A172 (cell line): ENCODE results near the gene GPR34. TPM values are rescaled to one million over a fixed set of nuclear protein-coding genes. Genes with fewer than 3 reads are reported as not detected.
A peak's percentile ranks its signal among the peaks of the same experiment; 100 is the strongest.
"Not testable (repeated sequence)": the region's sequence is repeated elsewhere in the genome, so short reads cannot be mapped to it uniquely, and the experiment has no call there.

Experiments used
- DNase-seq: peaks from one replicate; pipeline ENCODE4 v3.0.0-alpha.2; 2015; ENCODE audit warnings: low spot score
- total RNA-seq: library from RNA; depleted of rRNA; stranded (reverse); fragments of >200 nt; shearing (Covaris generic); gene quantifications from 2 replicates; pipeline ENCODE4 v1.2.3, GENCODE V29; 2014; rRNA removed

Gene GPR34
- not detected in 2 replicates for total RNA-seq

GRCh38 chrX:41688835-41689234, at the start of gene GPR34:
TSS of gene GPR34 (plus strand) at chrX:41688973. CDS start at chrX:41695634, 6,661 bp downstream.
- DNase-seq: no peak

GRCh38 chrX:41646201-41646600, 42.6 kb upstream of the GPR34 start:
- DNase-seq: not testable (repeated sequence)

GRCh38 chrX:41653125-41653524, 35.6 kb upstream of the GPR34 start:
- DNase-seq: no peak

GRCh38 chrX:41655101-41655500, 33.7 kb upstream of the GPR34 start:
- no peak for DNase-seq

GRCh38 chrX:41655631-41656030, 33.1 kb upstream of the GPR34 start:
- DNase-seq: peak; percentile 32

GRCh38 chrX:41661366-41662095, 27.2 kb upstream of the GPR34 start:
- no peak for DNase-seq

- DNase-seq: no peak
Measured at GRCh38 chrX:41664375-41664901, 24.3 kb upstream of the GPR34 start.

- DNase-seq: no peak
Measured at GRCh38 chrX:41664908-41665307, 23.9 kb upstream of the GPR34 start.

- DNase-seq: no peak
Measured at GRCh38 chrX:41665686-41666085, 23.1 kb upstream of the GPR34 start.

GRCh38 chrX:41666251-41666650, 22.5 kb upstream of the GPR34 start:
- DNase-seq: no peak

- DNase-seq: no peak
Measured at GRCh38 chrX:41667631-41668030, 21.1 kb upstream of the GPR34 start.

- DNase-seq: no peak
Measured at GRCh38 chrX:41670112-41670511, 18.7 kb upstream of the GPR34 start.

- no peak for DNase-seq
Measured at GRCh38 chrX:41671082-41671481, 17.7 kb upstream of the GPR34 start.

GRCh38 chrX:41672643-41673042, 16.1 kb upstream of the GPR34 start:
- no peak for DNase-seq

- not testable (repeated sequence) for DNase-seq
Measured at GRCh38 chrX:41676361-41676760, 12.4 kb upstream of the GPR34 start.

GRCh38 chrX:41677183-41678060, 11.4 kb upstream of the GPR34 start:
- DNase-seq: no peak

- no peak for DNase-seq
Measured at GRCh38 chrX:41684138-41684537, 4.6 kb upstream of the GPR34 start.

GRCh38 chrX:41684940-41685339, 3.8 kb upstream of the GPR34 start:
- no peak for DNase-seq

GRCh38 chrX:41686788-41687187, 2.0 kb upstream of the GPR34 start:
- DNase-seq: no peak

- no peak for DNase-seq
Measured at GRCh38 chrX:41688156-41688555, 617 bp upstream of the GPR34 start.

GRCh38 chrX:41689711-41690110, 938 bp downstream of the GPR34 start:
- DNase-seq: no peak

GRCh38 chrX:41692162-41692749, 3.5 kb downstream of the GPR34 start:
- DNase-seq: no peak
